ENCODE results near the gene NFATC1.

NFATC1 gene

DNA sequence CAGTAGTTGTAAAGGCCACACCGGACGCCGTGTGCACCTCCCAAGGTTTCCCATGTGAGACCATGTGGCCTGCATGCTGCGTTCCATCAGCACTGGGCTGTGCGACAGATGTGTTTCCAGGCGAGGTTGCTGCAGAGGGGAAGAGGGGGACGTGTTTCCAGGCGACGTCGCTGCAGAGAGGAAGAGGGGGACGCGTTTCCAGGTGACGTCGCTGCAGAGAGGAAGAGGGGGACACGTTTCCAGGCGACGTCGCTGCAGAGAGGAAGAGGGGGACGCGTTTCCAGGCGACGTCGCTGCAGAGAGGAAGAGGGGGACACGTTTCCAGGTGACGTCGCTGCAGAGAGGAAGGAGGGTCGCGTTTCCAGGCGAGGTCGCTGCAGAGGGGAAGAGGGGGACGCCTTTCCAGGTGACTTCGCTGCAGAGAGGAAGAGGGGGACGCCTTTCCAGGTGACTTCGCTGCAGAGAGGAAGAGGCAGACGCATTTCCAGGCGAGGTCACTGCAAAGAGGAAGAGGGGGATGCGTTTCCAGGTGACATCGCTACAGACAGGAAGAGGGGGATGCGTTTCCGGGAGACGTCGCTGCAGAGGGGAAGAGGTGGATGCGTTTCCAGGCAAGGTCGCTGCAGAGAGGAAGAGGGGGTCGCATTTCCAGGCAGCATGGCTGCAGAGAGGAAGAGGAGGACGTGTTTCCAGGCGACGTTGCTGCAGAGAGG, 24.5 kb downstream of the NFATC1 start:
- ATAC-seq: no peak
- TF ChIP-seq ARNTL (CRISPR knock-in tag; IDR thresholded peaks at IDR 0.05; ENCODE audit: borderline replicate concordance, low read depth): no peak
- TF ChIP-seq OSR1 (CRISPR knock-in tag; IDR thresholded peaks at IDR 0.05): no peak
- TF ChIP-seq ZC3H10 (CRISPR knock-in tag; IDR thresholded peaks at IDR 0.05): no peak
- TF ChIP-seq TCF4 (CRISPR knock-in tag; IDR thresholded peaks at IDR 0.05; ENCODE audit: borderline replicate concordance): no peak
- TF ChIP-seq ISL1 (CRISPR knock-in tag; IDR thresholded peaks at IDR 0.05): no peak
- no peak for TF ChIP-seq SNAI2 (CRISPR knock-in tag; IDR thresholded peaks at IDR 0.05)
- TF ChIP-seq ZNF565 (CRISPR knock-in tag; conservative IDR thresholded peaks at IDR 0.05; ENCODE audit: low read depth): no peak
- no peak for TF ChIP-seq ZFP3 (CRISPR knock-in tag; IDR thresholded peaks at IDR 0.05)
- TF ChIP-seq RARB (CRISPR knock-in tag; IDR thresholded peaks at IDR 0.05): no peak
- no peak for TF ChIP-seq ZNF8 (CRISPR knock-in tag; IDR thresholded peaks at IDR 0.05)
- TF ChIP-seq, protein P1, sequence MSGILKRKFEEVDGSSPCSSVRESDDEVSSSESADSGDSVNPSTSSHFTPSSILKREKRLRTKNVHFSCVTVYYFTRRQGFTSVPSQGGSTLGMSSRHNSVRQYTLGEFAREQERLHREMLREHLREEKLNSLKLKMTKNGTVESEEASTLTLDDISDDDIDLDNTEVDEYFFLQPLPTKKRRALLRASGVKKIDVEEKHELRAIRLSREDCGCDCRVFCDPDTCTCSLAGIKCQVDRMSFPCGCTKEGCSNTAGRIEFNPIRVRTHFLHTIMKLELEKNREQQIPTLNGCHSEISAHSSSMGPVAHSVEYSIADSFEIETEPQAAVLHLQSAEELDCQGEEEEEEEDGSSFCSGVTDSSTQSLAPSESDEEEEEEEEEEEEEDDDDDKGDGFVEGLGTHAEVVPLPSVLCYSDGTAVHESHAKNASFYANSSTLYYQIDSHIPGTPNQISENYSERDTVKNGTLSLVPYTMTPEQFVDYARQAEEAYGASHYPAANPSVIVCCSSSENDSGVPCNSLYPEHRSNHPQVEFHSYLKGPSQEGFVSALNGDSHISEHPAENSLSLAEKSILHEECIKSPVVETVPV (CRISPR knock-in tag; IDR thresholded peaks at IDR 0.05): no peak
- no peak for TF ChIP-seq CSDC2 (CRISPR knock-in tag; IDR thresholded peaks at IDR 0.05)
- no peak for TF ChIP-seq ESRRG (CRISPR knock-in tag; IDR thresholded peaks at IDR 0.05)
- TF ChIP-seq, protein P2, sequence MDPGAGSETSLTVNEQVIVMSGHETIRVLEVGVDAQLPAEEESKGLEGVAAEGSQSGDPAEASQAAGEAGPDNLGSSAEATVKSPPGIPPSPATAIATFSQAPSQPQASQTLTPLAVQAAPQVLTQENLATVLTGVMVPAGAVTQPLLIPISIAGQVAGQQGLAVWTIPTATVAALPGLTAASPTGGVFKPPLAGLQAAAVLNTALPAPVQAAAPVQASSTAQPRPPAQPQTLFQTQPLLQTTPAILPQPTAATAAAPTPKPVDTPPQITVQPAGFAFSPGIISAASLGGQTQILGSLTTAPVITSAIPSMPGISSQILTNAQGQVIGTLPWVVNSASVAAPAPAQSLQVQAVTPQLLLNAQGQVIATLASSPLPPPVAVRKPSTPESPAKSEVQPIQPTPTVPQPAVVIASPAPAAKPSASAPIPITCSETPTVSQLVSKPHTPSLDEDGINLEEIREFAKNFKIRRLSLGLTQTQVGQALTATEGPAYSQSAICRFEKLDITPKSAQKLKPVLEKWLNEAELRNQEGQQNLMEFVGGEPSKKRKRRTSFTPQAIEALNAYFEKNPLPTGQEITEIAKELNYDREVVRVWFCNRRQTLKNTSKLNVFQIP (CRISPR knock-in tag; IDR thresholded peaks at IDR 0.05; ENCODE audit: borderline replicate concordance, low read depth): no peak
- TF ChIP-seq, protein P3, sequence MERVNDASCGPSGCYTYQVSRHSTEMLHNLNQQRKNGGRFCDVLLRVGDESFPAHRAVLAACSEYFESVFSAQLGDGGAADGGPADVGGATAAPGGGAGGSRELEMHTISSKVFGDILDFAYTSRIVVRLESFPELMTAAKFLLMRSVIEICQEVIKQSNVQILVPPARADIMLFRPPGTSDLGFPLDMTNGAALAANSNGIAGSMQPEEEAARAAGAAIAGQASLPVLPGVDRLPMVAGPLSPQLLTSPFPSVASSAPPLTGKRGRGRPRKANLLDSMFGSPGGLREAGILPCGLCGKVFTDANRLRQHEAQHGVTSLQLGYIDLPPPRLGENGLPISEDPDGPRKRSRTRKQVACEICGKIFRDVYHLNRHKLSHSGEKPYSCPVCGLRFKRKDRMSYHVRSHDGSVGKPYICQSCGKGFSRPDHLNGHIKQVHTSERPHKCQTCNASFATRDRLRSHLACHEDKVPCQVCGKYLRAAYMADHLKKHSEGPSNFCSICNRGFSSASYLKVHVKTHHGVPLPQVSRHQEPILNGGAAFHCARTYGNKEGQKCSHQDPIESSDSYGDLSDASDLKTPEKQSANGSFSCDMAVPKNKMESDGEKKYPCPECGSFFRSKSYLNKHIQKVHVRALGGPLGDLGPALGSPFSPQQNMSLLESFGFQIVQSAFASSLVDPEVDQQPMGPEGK (CRISPR knock-in tag; IDR thresholded peaks at IDR 0.05; ENCODE audit: borderline replicate concordance): no peak
- TF ChIP-seq, protein P4, sequence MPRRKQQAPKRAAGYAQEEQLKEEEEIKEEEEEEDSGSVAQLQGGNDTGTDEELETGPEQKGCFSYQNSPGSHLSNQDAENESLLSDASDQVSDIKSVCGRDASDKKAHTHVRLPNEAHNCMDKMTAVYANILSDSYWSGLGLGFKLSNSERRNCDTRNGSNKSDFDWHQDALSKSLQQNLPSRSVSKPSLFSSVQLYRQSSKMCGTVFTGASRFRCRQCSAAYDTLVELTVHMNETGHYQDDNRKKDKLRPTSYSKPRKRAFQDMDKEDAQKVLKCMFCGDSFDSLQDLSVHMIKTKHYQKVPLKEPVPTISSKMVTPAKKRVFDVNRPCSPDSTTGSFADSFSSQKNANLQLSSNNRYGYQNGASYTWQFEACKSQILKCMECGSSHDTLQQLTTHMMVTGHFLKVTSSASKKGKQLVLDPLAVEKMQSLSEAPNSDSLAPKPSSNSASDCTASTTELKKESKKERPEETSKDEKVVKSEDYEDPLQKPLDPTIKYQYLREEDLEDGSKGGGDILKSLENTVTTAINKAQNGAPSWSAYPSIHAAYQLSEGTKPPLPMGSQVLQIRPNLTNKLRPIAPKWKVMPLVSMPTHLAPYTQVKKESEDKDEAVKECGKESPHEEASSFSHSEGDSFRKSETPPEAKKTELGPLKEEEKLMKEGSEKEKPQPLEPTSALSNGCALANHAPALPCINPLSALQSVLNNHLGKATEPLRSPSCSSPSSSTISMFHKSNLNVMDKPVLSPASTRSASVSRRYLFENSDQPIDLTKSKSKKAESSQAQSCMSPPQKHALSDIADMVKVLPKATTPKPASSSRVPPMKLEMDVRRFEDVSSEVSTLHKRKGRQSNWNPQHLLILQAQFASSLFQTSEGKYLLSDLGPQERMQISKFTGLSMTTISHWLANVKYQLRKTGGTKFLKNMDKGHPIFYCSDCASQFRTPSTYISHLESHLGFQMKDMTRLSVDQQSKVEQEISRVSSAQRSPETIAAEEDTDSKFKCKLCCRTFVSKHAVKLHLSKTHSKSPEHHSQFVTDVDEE (CRISPR knock-in tag; IDR thresholded peaks at IDR 0.05): no peak

DNA sequence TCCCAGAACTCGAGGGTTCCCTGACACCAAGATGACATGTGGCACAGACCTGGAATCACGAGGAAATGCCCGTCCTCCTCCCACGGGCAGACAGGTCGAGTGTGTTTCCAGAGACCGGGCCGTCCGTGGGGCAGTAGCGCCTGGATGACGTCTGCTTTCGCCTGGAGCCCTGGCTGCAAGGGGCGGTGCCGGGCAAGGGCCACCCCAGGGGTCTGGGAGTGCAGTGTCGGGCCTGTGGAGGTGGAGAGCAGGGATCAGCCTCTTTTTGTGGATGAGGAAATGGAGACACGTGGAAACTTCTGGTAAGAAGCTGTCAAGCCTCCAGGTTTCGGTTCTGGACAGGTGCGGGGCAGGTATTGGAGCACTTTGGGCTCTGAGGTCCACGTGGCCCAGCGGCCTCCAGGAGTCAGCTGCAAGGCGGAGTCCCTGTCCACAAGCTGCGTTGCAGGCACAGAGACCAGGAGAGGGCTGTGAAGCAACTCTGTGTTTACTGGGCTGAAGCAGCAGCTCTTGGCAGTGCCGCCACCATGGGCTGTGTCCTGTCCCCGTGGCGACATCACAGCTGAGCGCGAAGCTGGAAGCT, 25.6 kb downstream of the NFATC1 start:
- TF ChIP-seq ZFP30 (CRISPR knock-in tag; IDR thresholded peaks at IDR 0.05) (no peak), SNAI2 (CRISPR knock-in tag; IDR thresholded peaks at IDR 0.05) (no peak), ARNTL (CRISPR knock-in tag; IDR thresholded peaks at IDR 0.05; ENCODE audit: borderline replicate concordance, low read depth) (no peak), ISL1 (CRISPR knock-in tag; IDR thresholded peaks at IDR 0.05) (no peak), PPARA (CRISPR knock-in tag; IDR thresholded peaks at IDR 0.05; ENCODE audit: borderline replicate concordance) (no peak)
- TF ChIP-seq, protein P4 (CRISPR knock-in tag; IDR thresholded peaks at IDR 0.05): no peak
- ATAC-seq: no peak
